Pancreas (tissue), 10 donors: ENCODE measurements around the gene PTPN23. TPM values are rescaled to one million over a fixed set of nuclear protein-coding genes. Genes with fewer than 3 reads are reported as not detected.

ENCODE experiments used
- ATAC-seq, 4 donors: fragments of 200-7000 bp; cut with Tn5 transposase; one replicate each; pipeline versions ENCODE4 v1.8.0 to v1.9.1; 2020; ENCODE audit warnings: mild to moderate bottlenecking in 4 of 4, moderate library complexity in 4 of 4
- DNase-seq, 6 donors: peaks; one replicate each; pipeline ENCODE4 v3.0.0-alpha.2; 2020
- FAIRE-seq: peaks from 2 replicates; lab custom pipeline; 2012; peaks lifted over from hg19 to GRCh38; lab: Jason Lieb, UNC
- H3K27ac ChIP-seq, 4 donors: fragments of 200-600 bp; sonication (generic); 1 replicate in 3 of 4; 2 replicates in 1 of 4; pipeline versions ENCODE4 v1.5.0 to v1.8.0; 2020
- H3K27me3 ChIP-seq, 4 donors: fragments of 200-600 bp; one replicate each; pipeline ENCODE4 v1.8.0; 2021
- H3K36me3 ChIP-seq, 3 donors: fragments of 200-600 bp; sonication (generic) in 1 of 3; one replicate each; pipeline versions ENCODE4 v1.5.0 to v1.8.0; 2020 to 2021
- H3K4me1 ChIP-seq, 3 donors: fragments of 200-600 bp; one replicate each; pipeline ENCODE4 v1.8.0; 2021
- H3K4me3 ChIP-seq, 4 donors: fragments of 200-600 bp; sonication (generic) in 2 of 4; one replicate each; pipeline versions ENCODE4 v1.5.0 to v1.8.0; 2020 to 2021
- H3K9me3 ChIP-seq, 4 donors: fragments of 200-600 bp; one replicate each; pipeline ENCODE4 v1.8.0; 2021
- WGBS, 2 donors: extraction: QIAGEN DNeasy Blood & Tissue Kit; methylation state at CpG; one replicate each; pipeline ENCODE4 v1.1.7; 2013; 5-methylcytosine and 5-hydroxymethylcytosine counted together
- intact Hi-C, 3 donors: fragments of 100-400 bp; cut with DNase I; formaldehyde crosslinking; loops; one replicate each; pipeline versions ENCODE4 v1.11.1 to v1.14.2; 2022
- polyA plus RNA-seq, 2 donors: library from polyadenylated mRNA; stranded (reverse); fragments of 200-250 nt; gene quantifications; one replicate each; pipeline ENCODE4 v1.2.3, GENCODE V29; 2013
- total RNA-seq, 6 donors: library from RNA; stranded (reverse); fragmentation: NEBNext Ultra II Directional in 4 of 6; extraction: Animal tissue kit (Norgen Biotek cat#: 25700) in 4 of 6; gene quantifications; one replicate each; pipeline versions ENCODE4 v1.2.1 to v1.2.4, GENCODE V29; 2021 to 2023
- TF ChIP-seq, protein P1 (sequence below), 4 donors: fragments of 200-600 bp; sonication (generic) in 3 of 4; IDR thresholded peaks; one replicate each; pipeline versions ENCODE4 v1.5.0 to v1.8.0; 2021; ENCODE audit warnings: antibody characterized with exemption in 4 of 4
- donor health status: healthy with polysubstance abuse.
- donor health status: DM: no; HTN: no; CAD: no; lungs with moderate emphysema.
- donor health status: DM: no; HTN: no; CAD: no.
- donor health status: control.
- donor health status: control.
- donor health status: Bipolar disorder and iron deficiency.
- donor health status: DM: yes; HTN: yes; CAD: no.
- donor health status: DM: no; HTN: no; CAD: no.
- donor health status: DM: no; HTN: no; CAD: no.
- donor health status: DM: yes; HTN: yes; CAD: no.

The PTPN23 gene
- total and polyA plus RNA-seq, 8 donors, result 14.2 to 40.8 (median 21.1) TPM

DNA sequence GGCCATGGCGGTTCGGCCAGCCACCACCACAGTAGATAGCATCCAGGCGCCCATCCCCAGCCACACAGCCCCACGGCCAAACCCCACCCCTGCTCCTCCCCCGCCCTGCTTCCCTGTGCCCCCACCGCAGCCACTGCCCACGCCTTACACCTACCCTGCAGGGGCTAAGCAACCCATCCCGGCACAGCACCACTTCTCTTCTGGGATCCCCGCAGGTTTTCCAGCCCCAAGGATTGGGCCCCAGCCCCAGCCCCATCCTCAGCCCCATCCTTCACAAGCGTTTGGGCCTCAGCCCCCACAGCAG lies 29.5 kb downstream of the PTPN23 start:
- no peak for FAIRE-seq

DNA sequence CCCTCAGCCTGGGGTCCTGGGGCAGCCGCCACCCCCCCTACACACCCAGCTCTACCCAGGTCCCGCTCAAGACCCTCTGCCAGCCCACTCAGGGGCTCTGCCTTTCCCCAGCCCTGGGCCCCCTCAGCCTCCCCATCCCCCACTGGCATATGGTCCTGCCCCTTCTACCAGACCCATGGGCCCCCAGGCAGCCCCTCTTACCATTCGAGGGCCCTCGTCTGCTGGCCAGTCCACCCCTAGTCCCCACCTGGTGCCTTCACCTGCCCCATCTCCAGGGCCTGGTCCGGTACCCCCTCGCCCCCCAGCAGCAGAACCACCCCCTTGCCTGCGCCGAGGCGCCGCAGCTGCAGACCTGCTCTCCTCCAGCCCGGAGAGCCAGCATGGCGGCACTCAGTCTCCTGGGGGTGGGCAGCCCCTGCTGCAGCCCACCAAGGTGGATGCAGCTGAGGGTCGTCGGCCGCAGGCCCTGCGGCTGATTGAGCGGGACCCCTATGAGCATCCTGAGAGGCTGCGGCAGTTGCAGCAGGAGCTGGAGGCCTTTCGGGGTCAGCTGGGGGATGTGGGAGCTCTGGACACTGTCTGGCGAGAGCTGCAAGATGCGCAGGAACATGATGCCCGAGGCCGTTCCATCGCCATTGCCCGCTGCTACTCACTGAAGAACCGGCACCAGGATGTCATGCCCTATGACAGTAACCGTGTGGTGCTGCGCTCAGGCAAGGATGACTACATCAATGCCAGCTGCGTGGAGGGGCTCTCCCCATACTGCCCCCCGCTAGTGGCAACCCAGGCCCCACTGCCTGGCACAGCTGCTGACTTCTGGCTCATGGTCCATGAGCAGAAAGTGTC lies 30.2 kb downstream of the PTPN23 start:
- no peak overlapping the region for H3K4me3 ChIP-seq
- FAIRE-seq (no peak), DNase-seq (peak in 1 of 6 donors; percentile 78), ATAC-seq (no peak)
- 93 to 94% methylated on average over 30 of the region's 30 CpGs for WGBS, 2 donors
- TF ChIP-seq, protein P1, sequence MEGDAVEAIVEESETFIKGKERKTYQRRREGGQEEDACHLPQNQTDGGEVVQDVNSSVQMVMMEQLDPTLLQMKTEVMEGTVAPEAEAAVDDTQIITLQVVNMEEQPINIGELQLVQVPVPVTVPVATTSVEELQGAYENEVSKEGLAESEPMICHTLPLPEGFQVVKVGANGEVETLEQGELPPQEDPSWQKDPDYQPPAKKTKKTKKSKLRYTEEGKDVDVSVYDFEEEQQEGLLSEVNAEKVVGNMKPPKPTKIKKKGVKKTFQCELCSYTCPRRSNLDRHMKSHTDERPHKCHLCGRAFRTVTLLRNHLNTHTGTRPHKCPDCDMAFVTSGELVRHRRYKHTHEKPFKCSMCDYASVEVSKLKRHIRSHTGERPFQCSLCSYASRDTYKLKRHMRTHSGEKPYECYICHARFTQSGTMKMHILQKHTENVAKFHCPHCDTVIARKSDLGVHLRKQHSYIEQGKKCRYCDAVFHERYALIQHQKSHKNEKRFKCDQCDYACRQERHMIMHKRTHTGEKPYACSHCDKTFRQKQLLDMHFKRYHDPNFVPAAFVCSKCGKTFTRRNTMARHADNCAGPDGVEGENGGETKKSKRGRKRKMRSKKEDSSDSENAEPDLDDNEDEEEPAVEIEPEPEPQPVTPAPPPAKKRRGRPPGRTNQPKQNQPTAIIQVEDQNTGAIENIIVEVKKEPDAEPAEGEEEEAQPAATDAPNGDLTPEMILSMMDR (IDR thresholded peaks at IDR 0.05), result no peak
- no peaks in the 10 kb centered on the region for H3K4me1 ChIP-seq
- peaks cover 5 to 58% (median 35%) of the 10 kb centered on the region in 3 donors for H3K36me3 ChIP-seq
- no peaks in the 10 kb centered on the region for H3K9me3 ChIP-seq
- intact Hi-C loops, result no loop called here
- no peaks in the 10 kb centered on the region for H3K27me3 ChIP-seq
- H3K27ac ChIP-seq, result no peak overlapping the region

More for the DNA sequence above, 29.5 kb downstream of the PTPN23 start:
- DNase-seq (no peak), ATAC-seq (no peak)
- TF ChIP-seq, protein P1 (IDR thresholded peaks at IDR 0.05), result no peak
- intact Hi-C loops, result no loop called here
- no peaks in the 10 kb centered on the region for H3K9me3 ChIP-seq
- H3K27me3 ChIP-seq, result no peaks in the 10 kb centered on the region
- H3K27ac ChIP-seq, result no peak overlapping the region
- whole genome bisulfite sequencing, 2 donors, result 75 to 82% methylated on average over 7 to 10 of the region's 10 CpGs
- H3K36me3 ChIP-seq, result peaks cover 5 to 62% (median 35%) of the 10 kb centered on the region in 3 donors
- H3K4me3 ChIP-seq, result no peak overlapping the region
- peaks cover 0 to under 1% (median 0%) of the 10 kb centered on the region in 3 donors for H3K4me1 ChIP-seq

DNA sequence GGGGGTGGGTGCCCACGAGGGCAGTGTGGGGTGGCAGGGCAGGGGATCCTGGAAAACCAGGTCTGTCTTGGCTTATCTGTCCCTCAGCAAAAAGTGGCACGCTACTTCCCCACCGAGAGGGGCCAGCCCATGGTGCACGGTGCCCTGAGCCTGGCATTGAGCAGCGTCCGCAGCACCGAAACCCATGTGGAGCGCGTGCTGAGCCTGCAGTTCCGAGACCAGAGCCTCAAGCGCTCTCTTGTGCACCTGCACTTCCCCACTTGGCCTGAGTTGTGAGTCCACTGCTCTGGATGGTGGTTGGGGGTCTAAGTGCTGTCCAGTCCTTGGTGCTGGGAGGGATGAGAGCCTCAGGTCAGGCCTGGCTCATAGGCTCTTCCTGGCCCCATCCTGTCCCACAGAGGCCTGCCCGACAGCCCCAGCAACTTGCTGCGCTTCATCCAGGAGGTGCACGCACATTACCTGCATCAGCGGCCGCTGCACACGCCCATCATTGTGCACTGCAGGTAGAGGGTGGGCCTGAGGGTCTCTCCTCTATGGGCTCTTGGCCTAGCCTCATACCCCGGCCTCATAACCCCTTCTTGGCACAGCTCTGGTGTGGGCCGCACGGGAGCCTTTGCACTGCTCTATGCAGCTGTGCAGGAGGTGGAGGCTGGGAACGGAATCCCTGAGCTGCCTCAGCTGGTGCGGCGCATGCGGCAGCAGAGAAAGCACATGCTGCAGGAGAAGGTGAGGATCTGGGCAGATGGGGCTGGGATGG lies 31.1 kb downstream of the PTPN23 start:
- Histone ChIP-seq H3K36me3 (peaks cover 2 to 50% (median 31%) of the 10 kb centered on the region in 3 donors), H3K27ac (no peak overlapping the region), H3K4me1 (no peaks in the 10 kb centered on the region), H3K27me3 (no peaks in the 10 kb centered on the region), H3K9me3 (no peaks in the 10 kb centered on the region), H3K4me3 (no peak overlapping the region)
- TF ChIP-seq, protein P1 (IDR thresholded peaks at IDR 0.05), result no peak
- intact Hi-C loops, result no loop called here
- FAIRE-seq, result no peak
- ATAC-seq, result no peak
- WGBS, 2 donors, result 90 to 91% methylated on average over 24 of the region's 24 CpGs
- DNase-seq, result peak in 3 of 6 donors; percentile 15 to 73 (median 15)

DNA sequence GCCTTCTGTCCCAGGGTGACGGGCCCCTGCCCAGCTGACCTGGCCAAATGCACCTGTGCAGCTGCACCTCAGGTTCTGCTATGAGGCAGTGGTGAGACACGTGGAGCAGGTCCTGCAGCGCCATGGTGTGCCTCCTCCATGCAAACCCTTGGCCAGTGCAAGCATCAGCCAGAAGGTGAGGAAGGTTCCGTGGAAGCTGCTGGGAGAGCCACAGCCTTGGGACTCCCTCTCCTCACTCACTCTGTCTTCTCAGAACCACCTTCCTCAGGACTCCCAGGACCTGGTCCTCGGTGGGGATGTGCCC lies 31.6 kb downstream of the PTPN23 start:
- DNase-seq (no peak), ATAC-seq (no peak), FAIRE-seq (no peak)
- TF ChIP-seq, protein P1 (IDR thresholded peaks at IDR 0.05), result no peak
- H3K4me1 ChIP-seq, result no peaks in the 10 kb centered on the region
- H3K27ac ChIP-seq, result no peak overlapping the region
- no peaks in the 10 kb centered on the region for H3K9me3 ChIP-seq
- peaks cover 0 to 46% (median 29%) of the 10 kb centered on the region in 3 donors for H3K36me3 ChIP-seq
- intact Hi-C loops, result no loop called here
- no peak overlapping the region for H3K4me3 ChIP-seq
- no peaks in the 10 kb centered on the region for H3K27me3 ChIP-seq
- 85 to 88% methylated on average over 5 of the region's 5 CpGs for WGBS, 2 donors
